ENCODE measurements around the gene MANF. TPM values are rescaled to one million over a fixed set of nuclear protein-coding genes. Genes with fewer than 3 reads are reported as not detected.

Gene MANF
- total RNA-seq, 1 donor from 2014 or later: 130 TPM

DNA sequence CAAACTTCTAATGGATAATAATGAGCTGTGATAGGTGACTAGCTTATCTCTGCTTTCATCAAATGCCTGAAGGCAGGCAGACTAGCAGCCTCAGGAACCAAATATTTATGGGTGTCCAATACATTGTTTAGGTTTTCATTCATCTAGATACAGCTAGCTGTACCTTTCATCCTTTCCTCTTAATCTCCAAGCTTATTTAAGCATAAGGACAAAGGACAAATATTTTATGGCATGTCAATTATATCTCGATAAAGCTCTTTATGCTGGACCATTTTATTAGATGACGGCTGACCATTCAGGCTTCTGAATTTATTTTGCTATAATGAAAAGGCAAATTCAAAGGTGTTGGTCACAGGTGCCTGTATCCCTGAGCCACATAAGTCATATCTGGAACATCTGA lies 22.9 kb downstream of the MANF start:
- TF ChIP-seq, protein P1, sequence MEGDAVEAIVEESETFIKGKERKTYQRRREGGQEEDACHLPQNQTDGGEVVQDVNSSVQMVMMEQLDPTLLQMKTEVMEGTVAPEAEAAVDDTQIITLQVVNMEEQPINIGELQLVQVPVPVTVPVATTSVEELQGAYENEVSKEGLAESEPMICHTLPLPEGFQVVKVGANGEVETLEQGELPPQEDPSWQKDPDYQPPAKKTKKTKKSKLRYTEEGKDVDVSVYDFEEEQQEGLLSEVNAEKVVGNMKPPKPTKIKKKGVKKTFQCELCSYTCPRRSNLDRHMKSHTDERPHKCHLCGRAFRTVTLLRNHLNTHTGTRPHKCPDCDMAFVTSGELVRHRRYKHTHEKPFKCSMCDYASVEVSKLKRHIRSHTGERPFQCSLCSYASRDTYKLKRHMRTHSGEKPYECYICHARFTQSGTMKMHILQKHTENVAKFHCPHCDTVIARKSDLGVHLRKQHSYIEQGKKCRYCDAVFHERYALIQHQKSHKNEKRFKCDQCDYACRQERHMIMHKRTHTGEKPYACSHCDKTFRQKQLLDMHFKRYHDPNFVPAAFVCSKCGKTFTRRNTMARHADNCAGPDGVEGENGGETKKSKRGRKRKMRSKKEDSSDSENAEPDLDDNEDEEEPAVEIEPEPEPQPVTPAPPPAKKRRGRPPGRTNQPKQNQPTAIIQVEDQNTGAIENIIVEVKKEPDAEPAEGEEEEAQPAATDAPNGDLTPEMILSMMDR (IDR thresholded peaks at IDR 0.05; ENCODE audit: unreplicated experiment): no peak
- no peak for DNase-seq (ENCODE audit: low spot score, unreplicated experiment)
- peaks cover 16% of the 10 kb centered on the region for H3K36me3 Mint-ChIP-seq (ENCODE audit: insufficient read depth)
- no peaks in the 10 kb centered on the region for H3K27me3 Mint-ChIP-seq
- H3K27ac Mint-ChIP-seq: no peak overlapping the region
- H3K4me3 Mint-ChIP-seq (ENCODE audit: low read depth): no peak overlapping the region
- no peaks in the 10 kb centered on the region for H3K9me3 Mint-ChIP-seq (ENCODE audit: low read depth)
- H3K4me1 Mint-ChIP-seq (ENCODE audit: low read depth): no peaks in the 10 kb centered on the region

- Mint-ChIP-seq H3K36me3 (ENCODE audit: insufficient read depth) (peaks cover 14% of the 10 kb centered on the region), H3K9me3 (ENCODE audit: low read depth) (no peaks in the 10 kb centered on the region), H3K4me1 (ENCODE audit: low read depth) (no peaks in the 10 kb centered on the region), H3K4me3 (ENCODE audit: low read depth) (no peak overlapping the region), H3K27ac (no peak overlapping the region), H3K27me3 (no peaks in the 10 kb centered on the region)
- DNase-seq (ENCODE audit: low spot score, unreplicated experiment): no peak
- TF ChIP-seq, protein P1 (IDR thresholded peaks at IDR 0.05; ENCODE audit: unreplicated experiment): no peak
Measured at GRCh38 chr3:51408813-51409212, 23.7 kb downstream of the MANF start.

GRCh38 chr3:51422211-51422610 lies 37.1 kb downstream of the MANF start:
- Mint-ChIP-seq H3K4me1 (ENCODE audit: low read depth) (no peaks in the 10 kb centered on the region), H3K9me3 (ENCODE audit: low read depth) (no peaks in the 10 kb centered on the region), H3K27me3 (no peaks in the 10 kb centered on the region), H3K36me3 (ENCODE audit: insufficient read depth) (peaks cover 5% of the 10 kb centered on the region), H3K4me3 (ENCODE audit: low read depth) (no peak overlapping the region), H3K27ac (no peak overlapping the region)
- no peak for DNase-seq (ENCODE audit: low spot score, unreplicated experiment)
- TF ChIP-seq, protein P1 (IDR thresholded peaks at IDR 0.05; ENCODE audit: unreplicated experiment): no peak

DNA sequence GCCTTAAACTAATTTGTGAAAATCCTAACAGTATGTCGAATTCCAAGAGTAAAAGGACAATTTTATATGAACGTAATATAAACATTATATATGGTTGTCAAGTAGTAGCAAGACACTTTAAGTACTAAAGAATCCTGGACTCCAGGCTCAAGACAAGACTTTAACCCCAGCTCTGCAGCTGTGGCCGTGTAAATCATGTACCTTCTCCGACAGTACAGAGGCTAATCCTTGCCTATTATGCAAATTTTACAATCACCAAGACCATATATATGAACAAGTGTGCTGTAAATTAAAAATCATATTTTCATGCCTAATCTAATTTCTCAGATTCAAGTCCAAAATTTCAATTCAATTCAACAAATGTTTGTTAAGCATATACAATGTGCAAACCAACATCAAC lies 41.8 kb downstream of the MANF start:
- Mint-ChIP-seq H3K4me1 (ENCODE audit: low read depth) (no peaks in the 10 kb centered on the region), H3K27ac (no peak overlapping the region), H3K4me3 (ENCODE audit: low read depth) (no peak overlapping the region), H3K27me3 (no peaks in the 10 kb centered on the region), H3K36me3 (ENCODE audit: insufficient read depth) (peaks cover 12% of the 10 kb centered on the region), H3K9me3 (ENCODE audit: low read depth) (no peaks in the 10 kb centered on the region)
- TF ChIP-seq, protein P1 (IDR thresholded peaks at IDR 0.05; ENCODE audit: unreplicated experiment): no peak
- DNase-seq (ENCODE audit: low spot score, unreplicated experiment): no peak

- H3K27ac Mint-ChIP-seq: no peak overlapping the region
- H3K9me3 Mint-ChIP-seq (ENCODE audit: low read depth): no peaks in the 10 kb centered on the region
- H3K27me3 Mint-ChIP-seq: no peaks in the 10 kb centered on the region
- TF ChIP-seq, protein P1 (IDR thresholded peaks at IDR 0.05; ENCODE audit: unreplicated experiment): no peak
- no peak for DNase-seq (ENCODE audit: low spot score, unreplicated experiment)
- no peak overlapping the region for H3K4me3 Mint-ChIP-seq (ENCODE audit: low read depth)
- peaks cover 17% of the 10 kb centered on the region for H3K36me3 Mint-ChIP-seq (ENCODE audit: insufficient read depth)
- H3K4me1 Mint-ChIP-seq (ENCODE audit: low read depth): no peaks in the 10 kb centered on the region
Measured at GRCh38 chr3:51429138-51429537, 44.0 kb downstream of the MANF start.

Data from progenitor cell of endocrine pancreas (in vitro differentiated cells).